Hematopoietic multipotent progenitor cell treated with erythropoietin and hydrocortisone succinate and interleukin-3 and kit ligand, for 4 days (in vitro differentiated cells): ENCODE data around the gene CCDC88C.

Experiments used
- DNase-seq: peaks from one replicate; pipeline ENCODE4 v3.0.0-alpha.2; 2015

CCDC88C gene

GRCh38 chr14:91324606-91325575 is 92.7 kb downstream of the CCDC88C start:
- no peak for DNase-seq

DNA sequence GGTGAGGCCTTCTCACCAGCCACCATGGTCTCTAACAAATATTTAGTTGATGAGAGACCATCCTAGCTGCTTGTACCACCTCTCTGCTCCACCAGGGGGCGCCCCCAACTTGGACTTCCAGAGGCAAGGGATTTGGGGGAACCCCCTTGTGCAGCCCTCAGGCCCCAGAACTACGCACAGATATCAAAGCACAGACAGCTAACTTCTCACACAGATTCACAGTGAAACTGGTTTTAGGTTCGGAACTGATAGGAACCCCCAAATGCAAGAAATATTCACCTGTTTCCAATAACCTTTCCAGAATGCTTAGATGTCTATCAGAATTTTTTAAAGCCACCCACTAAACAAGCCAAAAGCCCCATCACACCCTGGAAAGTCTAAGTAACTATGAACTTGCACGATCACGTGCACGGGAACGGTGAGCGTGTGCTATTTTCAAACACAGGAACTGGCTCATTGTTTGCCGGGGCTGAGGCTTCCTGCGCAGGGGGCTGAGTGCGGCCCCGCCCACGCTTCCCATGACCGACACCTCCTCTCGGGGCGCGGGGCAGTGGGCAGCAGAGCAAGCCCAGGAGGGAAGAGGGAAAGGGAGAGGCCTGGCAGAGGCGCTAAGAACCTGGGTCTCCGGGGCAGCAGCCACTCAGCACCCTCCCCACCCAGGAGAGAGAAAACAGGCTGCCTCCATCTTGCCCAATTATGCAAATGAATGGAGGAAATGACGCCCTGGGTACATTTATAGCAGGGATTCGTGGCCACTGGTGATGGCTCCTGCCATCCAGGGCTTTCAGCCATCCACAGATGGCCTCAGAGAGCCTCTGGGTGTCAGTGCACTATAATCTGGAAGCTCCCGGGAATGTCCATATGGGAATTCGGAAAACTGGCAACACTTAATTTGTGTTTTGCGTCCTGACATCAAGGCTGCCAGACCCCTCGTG is 93.7 kb downstream of the CCDC88C start:
- DNase-seq = peak; percentile 94

DNA sequence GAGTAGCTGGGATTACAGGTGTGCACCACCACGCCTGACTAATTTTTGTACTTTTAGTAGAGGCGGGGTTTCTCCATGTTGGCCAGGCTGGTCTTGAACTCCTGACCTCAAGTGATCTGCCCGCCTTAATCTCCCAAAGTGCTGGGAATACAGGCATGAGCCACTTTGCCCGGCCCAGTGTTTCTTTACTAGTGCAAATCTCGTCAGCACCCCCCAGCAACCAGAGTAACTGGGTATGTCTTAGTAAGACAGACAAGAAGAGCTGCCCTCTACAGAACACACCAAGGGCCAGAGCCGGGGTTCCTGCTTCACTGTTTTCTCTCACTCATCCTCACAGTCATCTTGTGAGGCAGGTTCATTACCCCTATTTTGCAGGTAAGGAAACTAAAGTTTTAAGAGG is 94.6 kb downstream of the CCDC88C start:
- no peak for DNase-seq

DNA sequence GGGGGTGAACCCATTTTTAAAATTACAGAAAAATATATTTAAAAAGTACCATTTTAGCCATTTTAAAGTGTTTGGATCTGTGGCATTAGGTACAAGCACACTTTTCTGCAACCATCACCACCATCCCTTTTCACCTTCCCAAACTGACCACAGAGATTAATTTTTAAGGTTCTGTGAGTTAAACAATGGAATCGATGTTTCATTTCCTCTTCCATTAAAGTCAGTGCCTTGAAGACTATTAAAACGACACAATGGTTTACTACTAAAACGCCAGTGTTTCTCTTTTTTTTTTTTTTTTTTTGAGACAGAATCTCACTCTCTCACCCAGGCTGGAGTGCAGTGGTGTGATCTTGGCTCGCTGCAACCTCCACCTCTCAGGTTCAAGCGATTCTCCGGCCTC is 95.0 kb downstream of the CCDC88C start:
- no peak for DNase-seq

DNA sequence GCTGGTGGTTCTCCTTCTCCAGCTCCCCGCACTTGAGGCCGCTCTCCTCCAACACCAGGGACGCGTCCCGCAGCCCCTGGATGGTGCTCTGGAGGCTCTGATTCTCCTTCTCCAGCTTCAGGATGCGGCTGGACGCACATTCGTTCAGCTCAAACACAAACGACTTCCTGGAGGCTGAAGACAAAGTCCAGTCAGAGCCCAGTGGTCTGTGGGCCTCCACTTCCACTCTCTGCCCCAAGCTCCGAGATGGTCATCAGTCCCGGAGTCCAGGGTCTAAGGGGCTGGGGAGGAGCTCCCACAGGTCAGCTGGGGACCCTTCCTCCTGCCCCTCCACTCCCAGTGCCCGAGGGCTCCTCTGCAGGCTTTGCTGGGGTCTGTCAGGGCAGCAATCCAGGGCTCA is 96.5 kb downstream of the CCDC88C start:
- no peak for DNase-seq

DNA sequence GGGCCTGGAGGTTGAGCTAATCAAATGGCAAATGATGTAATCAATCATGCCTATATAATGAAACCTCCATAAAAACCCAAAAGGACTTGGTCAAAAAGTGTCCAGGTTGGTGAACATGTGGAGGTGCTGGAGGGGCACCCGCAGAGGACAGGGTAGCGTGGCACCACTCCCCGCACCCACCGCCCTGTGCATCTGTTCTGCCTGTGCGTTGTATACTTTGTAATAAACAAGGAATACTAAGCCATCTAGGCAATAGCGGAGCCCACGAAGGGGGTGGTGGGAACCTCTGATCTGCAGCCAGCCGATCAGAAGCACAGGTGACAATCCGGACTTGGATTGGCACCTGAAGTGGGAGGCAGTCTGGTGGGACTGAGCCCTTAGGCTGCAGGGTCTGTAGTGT is 97.4 kb downstream of the CCDC88C start:
- no peak for DNase-seq

- DNase-seq = no peak
Measured at GRCh38 chr14:91318911-91319310, 98.7 kb downstream of the CCDC88C start.

GRCh38 chr14:91317381-91318308 is 100.0 kb downstream of the CCDC88C start:
- peak; percentile 98 for DNase-seq

DNA sequence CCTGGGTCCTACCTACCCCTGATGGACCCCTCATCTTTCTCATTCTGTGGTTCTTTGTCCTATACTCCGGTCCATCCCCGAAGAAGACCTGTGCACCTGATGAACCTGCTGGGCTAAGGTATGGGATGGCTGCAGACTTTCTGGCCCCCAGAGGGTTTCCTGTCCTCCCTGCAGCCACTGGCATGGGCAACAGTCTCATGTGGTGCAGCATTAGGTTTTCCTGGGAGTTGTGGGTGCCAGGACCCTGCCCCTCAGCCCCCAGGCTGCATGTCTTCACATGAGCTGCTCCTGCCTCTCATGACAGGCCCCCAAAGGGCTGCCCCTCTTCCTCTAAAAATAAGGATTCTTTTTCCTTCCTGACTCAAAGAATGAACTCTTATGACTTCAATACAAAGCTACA is 100.9 kb downstream of the CCDC88C start:
- no peak for DNase-seq

GRCh38 chr14:91315844-91316267 is 101.8 kb downstream of the CCDC88C start:
- peak; percentile 67 for DNase-seq

DNA sequence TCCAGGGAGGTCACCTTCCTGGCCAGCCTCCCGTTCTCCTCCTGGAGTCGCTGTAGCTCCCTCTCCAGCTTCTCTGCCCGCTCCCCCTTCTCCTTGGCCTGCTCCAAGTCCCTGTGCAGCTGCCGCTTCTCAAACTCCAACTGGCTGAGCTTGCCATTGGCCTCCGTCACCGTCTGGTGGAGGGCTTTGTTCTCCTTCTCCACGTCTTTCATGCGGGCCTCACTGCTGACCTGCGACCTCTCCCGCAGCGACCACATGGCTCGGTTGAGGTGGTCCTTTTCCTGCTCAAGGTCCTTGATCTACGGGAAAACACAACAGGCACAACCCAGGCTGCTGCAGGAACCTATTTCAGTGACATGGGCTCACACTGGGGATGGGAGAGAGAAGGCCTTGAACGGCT is 103.8 kb downstream of the CCDC88C start:
- DNase-seq = no peak

DNA sequence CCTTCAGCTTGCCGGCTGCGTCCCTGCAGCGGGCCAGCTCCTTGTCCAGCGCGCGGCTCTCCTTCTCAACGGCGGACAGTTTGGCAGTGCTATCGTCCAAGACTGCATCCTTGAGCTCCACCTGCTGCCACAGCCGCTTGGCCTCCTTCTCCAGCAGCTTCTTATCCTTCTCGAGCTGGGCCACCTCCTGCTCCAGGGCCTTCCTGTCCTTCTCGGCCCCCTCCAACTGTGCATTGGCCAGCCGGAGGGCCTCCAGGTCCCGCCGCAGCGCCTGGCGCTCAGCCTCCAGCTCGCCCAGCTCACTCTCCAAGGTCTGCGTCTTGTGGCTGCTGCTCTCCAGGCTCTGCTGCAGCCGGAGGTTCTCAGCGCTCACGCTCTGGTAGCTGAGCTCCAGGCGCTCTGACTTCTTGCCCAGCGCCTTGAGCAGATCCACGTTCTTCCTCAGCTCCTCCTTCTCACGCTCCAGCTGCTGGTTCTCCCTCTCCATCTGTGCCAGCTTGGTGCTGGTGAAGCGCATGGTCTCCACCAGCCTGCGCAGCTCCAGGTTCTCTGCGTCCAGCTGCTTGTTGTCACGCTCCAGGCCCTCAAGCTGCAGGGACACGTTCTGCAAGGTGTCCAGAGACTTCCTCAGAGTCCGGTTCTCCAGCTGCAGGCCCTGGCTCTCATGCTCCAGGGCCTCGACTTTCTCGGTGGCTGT is 104.3 kb downstream of the CCDC88C start:
- DNase-seq = no peak

DNA sequence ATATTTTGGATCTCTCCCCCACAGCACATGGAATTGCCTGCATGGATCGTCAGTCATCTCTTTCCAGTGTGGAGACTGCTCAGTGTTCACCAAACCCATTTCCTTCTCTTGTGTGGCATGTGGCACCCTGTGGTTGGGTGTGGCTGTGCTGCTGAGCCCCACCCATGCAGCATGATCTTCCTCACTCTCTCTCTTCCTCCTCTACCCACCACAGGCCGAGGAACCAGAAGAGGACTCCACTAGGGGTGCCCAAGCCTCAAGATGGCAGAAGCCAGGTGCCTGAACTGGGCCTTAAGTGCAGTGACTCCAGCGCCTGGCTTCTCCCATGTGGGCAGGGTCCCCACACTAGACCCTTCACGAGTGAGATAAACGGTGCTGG is 106.3 kb downstream of the CCDC88C start:
- peak; percentile 94 for DNase-seq

- DNase-seq = no peak
Measured at GRCh38 chr14:91310606-91311283, 106.9 kb downstream of the CCDC88C start.

- DNase-seq = no peak
Measured at GRCh38 chr14:91309756-91310280, 107.8 kb downstream of the CCDC88C start.

DNA sequence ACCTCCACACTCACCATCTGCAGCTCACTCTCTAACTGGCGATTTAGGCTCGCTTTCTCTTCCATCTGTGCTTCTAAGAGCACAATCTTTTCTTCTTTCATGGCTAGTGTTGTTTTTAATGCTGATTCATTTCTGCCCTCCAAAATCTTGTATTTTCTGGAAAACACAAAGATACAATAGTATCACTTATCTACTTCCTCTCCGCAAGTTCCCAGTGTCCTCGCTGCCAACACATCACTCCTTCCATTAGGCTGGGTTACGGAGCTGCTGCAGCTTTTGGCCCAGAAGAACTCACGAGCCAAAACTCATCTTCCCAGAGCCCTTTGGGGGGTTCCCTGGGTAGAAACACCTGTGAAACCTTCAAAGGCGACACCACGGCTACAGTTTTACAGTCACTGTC is 109.3 kb downstream of the CCDC88C start:
- no peak for DNase-seq

GRCh38 chr14:91307652-91308051 is 110.0 kb downstream of the CCDC88C start:
- DNase-seq = no peak

DNA sequence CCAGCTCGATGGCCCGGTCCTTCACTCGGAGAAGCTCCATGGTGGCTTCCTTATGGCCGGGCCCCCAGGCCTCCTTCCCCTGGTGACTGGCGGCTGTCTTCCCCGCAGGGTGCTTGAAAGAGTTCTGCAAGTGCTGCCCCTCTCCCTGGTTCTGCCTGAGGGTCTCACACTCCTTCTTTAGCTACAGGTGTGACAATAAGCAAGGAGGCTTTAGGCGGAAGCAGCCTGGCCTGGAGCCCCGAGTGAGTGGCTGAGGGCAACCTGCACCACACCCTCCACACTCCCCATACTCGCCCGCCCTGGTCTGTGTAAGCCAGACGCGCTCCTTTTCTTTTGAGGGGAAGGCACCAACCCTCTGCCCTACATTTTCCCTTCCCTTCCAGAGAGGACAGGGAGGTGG is 110.6 kb downstream of the CCDC88C start:
- DNase-seq = no peak

DNA sequence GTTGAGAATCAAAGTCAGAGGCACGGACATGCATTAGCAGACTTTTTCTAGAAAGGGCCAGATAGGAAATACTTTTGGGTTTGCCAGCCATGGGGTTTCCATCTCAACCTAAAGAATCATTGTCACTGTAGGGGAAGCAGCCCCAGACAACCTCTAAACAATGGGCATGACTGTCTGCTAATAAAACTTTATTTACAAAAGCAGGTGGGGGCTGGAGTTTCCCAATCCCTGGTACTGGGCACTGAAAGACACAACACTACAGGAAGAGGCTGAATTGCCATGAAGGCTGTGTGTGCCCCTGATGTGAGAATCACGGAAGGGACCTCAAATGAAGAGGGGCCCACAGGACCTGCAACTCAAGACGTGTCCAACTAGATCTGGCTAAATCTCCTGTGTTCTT is 111.1 kb downstream of the CCDC88C start:
- no peak for DNase-seq

DNA sequence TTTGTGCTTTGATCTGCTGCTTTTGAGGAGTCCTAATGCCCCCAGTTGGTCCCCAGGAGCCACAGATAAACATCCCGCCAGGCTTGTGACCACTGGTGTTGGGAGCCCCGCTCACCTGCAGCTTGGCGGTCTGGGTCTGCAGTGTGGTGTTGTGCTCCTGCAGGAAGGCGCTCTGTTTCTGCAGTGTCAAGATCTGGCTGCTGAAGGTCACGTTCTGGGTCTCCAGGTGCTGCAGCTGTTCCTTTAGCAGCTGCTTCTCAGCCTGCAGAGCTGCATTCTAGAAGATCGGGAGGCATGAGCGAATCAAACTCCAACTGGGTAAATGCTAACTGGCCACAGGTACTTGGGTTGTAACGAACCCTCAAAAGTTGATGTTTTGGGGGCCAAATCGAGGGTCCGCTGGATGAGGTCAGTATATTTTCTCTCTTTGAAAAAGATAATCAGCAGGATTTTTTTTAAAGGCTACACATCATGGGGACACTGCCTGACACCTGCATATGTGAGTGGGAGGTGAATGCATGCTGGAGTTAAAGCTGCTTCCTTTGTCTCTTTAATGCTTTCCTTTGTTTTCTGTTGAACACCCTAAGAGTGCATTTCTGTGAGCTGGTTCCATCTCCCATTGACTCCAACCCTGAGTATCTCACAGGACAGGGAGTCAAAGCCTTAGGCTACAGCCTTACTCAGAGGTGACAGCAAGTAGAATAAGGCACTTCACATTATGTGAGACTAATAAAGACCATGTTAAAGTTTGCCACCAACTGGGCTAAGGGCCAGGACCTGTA is 111.8 kb downstream of the CCDC88C start:
- no peak for DNase-seq
